SK-N-MC (cell line): ENCODE results near the gene GSAP.

Experiments used
- EZH2 ChIP-seq: fragments of 200-600 bp; sonication (generic); IDR thresholded peaks from one replicate; pipeline ENCODE4 v1.6.1; 2017; ENCODE audit warnings: antibody characterized with exemption
- FOXP2 ChIP-seq: optimal IDR thresholded peaks from 2 replicates; pipeline ENCODE3; 2011; ENCODE audit warnings: mild to moderate bottlenecking, moderate library complexity; ENCODE audit not compliant: insufficient read depth; ENCODE audit errors: extremely low read length, control extremely low read depth
- POLR2AphosphoS5 ChIP-seq: IDR thresholded peaks from 2 replicates; pipeline ENCODE4 v1.6.1; 2012; ENCODE audit warnings: mild to moderate bottlenecking, low read depth, low read length, borderline replicate concordance

GRCh38 chr7:77464589-77464988 is 48.4 kb upstream of the GSAP start:
- TF ChIP-seq POLR2AphosphoS5 (no peak), EZH2 (no peak), FOXP2 (no peak)
